NCI-H1092 (cell line): Measurements from ENCODE around the gene RAET1G.
"Not testable (repeated sequence)": the region's sequence is repeated elsewhere in the genome, so short reads cannot be mapped to it uniquely, and the experiment has no call there.

Experiments used
- DNase-seq: peaks from one replicate; lab custom pipeline; 2025; lab: John Stamatoyannopoulos, UW

Gene RAET1G

DNA sequence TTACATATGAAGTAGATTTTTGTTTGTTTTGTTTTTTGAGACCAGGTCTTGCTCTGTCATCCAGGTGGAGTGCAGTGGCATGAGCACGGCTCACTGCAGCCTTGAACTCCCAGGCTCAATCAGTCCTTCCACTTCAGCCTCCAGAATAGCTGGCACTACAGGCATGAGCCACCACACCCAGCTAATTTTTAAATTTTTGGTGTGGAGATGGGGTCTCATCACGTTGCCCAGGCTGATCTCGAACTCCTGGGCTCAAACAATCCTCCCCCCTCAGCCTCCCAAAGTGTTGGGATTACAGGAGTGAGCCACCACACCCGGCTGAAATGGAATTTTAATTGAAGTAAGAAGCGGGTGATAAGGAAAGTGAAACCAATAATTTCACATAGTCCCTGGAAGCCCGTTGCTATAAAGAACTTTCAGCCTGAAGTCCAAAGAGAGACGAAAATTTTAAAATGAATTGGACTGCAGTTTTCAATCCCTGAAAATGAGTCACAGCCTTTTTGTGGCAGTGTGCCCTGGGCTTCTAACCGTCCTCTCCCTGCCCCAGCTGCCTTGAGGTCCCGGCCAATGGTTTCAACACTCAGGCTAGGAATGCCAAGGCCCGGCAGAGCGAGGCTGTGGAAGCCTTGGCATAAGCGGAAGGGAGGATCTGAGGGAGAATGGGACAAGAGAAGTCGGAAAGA lies 25.8 kb downstream of the RAET1G start:
- DNase-seq, result no peak

DNA sequence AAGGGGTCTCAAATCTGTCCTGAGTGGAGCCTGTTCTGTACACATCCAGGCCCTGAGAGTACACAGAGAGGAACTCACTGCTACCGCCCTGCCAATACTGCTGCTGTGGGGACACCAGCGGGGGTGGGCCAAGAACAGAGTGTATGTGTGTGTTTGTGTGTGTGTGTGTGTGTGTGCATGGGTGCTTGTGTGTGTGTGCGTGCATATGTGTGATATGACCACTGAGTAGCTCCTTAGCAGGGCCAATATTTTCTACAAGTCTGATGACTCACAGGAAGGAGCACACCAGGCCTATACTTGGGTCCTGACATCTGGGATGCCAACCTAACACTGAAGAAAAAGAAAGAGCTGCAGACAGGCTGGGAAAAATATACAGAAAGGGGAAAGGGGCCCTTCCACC lies 26.4 kb downstream of the RAET1G start:
- no peak for DNase-seq

DNA sequence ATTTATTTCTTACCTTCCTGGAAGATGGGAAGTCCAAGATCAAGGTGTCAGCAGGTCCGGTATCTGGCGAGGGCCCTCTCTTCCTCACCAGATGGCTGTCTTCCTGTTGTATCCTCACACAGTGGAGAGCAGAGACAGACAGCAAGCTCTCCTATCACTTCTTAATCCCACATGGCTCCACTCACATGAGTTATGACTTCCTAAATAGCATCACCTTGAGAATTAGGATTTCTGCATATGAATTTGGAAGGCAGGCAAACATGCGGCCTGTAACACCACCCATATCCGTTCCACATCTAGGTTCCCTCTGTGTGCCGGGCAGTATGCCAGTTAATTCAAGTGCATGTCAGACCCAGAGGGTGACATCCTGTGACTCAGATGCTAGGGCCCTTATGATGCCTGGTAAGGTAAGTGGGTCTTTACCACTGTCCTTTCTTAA lies 27.1 kb downstream of the RAET1G start:
- DNase-seq, result peak; percentile 22

DNA sequence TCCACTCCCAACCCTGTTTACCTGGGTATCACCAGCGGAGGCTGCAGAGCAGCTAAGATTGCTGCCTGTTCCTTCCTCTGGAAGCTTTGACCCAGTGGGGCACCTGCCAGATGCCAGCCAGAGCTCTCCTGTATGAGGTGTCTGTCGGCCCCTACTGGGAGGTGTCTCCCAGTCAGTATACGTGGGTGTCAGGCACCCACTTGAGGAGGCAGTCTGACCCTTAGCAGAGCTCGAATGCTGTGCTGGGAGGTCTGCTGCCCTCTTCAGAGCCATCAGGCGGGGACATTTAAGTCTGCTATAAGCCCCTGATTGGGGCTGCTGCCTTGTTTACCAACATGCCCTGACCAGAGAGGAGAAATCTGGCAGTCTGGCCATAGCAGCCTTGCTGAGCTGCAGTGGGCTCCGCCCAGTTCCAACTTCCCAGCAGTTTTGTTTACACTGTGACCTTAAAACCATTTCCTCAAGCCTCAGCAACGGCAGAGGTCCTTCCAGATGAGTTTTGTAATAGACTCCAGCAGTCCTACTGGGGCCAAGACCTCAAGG lies 27.8 kb downstream of the RAET1G start:
- DNase-seq, result no peak

DNA sequence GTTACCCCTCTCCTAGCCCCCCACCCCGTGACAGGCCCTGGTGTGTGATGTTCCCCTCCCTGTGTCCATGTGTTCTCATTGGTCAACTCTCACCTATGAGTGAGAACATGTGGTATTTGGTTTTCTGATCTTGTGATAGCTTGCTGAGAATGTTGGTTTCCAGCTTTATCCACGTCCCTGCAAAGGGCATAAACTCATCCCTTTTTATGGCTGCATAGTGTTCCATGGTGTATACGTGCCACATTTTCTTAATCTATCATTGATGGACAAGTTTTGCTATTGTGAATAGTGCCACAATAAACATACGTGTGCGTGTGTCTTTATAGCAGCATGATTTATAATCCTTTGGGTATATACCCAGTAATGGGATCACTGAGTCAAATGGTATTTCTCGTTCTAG lies 31.1 kb downstream of the RAET1G start:
- not testable (repeated sequence) for DNase-seq

DNA sequence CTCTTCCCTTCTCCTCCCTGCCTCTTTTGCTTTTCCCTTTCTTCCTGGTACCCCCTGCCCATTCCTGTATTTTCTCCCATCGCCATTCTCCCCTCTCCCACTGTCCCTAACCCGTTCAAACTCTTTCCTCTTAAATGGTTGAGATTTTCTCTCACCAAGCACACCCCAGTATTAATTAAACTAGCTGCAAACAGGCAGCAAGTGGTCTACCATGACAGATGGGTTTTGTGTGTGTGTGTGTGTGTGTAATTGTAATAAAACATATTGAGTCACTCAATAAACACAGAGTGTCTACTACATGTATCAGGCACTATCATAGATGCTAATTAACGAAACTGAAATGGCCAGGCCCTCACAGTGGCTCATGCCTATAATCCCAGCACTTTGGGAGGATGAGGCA lies 31.7 kb downstream of the RAET1G start:
- no peak for DNase-seq

DNA sequence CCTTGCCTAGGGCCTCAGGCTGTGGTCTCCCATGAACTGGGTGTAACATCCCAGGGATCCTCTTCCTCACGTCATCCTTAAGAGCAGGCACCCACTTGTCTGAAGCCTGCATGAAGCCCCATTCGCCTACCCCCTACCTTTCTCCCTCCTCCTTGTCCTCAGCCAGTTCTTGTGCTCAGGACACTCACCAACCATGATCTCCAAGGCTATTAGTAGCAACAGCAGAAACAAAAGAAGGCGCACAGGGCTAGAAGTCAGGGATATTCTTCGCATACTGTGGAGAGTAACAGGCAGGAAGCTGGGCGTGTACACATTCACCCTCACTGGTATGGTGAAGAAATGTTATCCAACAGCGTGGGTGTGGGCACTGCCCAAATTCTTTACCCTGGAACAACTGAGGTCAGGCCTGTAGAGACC lies 32.3 kb downstream of the RAET1G start:
- DNase-seq, result no peak

DNA sequence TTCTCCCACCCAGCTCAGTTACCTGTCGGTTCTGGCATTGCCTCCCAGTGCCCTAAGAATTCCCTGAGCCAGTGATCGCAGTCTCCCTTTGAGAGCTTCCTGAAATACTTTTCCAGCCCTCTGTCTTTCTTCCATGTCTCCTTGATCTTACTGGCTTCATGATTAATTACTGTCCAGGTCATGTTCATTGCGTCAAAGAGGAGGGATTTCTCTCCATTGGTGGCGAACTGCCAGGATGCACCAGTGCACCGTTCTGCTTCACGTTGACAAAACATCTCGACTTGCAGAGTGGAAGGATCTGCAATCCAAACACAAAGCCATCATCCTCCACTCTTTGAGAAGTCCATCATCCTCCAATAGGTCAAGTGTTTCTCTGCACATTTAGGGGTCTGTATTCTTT lies 33.6 kb downstream of the RAET1G start:
- DNase-seq, result no peak

DNA sequence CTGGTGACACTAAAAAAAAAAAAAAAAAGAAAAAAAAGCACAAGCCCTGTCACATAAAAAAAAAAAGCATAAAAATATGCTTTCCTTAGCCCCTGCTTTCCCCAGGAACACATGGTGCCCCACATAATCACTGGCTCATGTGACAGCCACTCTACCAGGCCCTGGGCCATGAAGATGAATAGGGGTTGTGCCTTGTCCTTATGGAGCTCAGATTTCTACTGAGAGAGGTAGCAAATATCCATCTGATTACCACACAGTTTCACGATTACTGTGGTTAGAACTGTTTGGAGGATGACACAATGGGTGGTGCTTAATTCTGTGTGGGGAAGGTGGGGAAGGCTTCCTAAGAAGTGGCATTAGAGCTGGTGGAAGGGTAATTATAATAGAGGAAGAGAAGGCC lies 34.3 kb downstream of the RAET1G start:
- DNase-seq, result no peak

DNA sequence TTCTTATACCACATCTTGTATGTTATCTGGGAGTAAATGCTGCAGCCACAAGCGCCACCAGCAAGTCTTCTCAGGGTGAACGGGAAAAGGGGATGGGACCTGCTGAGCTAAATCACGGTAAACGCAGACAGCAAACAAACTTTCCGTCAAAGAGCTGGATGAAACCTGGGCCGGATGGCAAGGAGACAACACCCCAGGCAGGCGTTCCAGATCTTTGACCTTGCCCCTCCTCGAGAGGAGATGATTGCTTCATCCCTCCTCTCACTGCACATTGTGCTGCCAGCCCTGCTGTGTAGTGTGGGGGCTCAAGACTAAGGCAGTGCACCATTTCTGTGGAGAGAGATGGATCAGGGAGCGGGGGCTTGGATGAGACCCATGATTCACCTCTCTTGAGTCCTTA lies 34.8 kb downstream of the RAET1G start:
- DNase-seq, result no peak

DNA sequence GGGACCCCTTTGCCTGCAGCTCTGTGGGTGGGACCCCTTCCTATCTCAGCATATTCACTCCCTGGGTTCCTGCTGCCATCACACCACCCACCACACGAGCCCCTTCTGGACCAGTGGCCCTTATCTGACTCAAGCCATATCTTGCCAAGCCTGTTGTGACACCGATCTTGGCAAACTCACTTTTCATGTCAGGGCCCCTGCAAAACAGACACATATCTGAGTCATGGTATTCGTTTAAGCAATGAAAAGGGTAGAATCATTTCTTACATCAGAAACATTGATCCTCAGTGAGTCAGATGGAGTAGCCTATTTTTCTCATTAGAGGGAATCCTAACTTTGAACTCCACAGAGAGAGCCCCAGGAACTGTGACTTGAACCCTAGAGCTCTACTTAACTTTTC lies 35.6 kb downstream of the RAET1G start:
- DNase-seq, result no peak

DNA sequence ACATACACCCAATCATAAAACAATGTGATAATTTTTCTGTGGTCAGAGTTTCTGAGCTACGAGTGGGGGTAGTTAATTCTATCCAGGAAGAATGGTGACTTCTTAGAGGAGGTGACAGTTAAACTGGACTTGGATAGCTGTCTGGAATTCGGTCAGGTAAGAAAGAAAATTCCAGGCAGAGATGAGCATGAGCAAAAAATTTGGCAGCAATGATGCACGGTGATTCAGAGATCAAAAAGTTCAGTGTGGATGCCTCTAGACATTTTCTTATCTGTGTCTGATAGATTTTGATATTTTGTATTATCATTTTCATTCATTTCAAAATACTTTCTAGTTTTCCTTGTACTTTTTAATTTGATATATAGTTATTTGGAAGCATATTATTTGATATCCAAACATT lies 37.0 kb downstream of the RAET1G start:
- DNase-seq, result no peak

DNA sequence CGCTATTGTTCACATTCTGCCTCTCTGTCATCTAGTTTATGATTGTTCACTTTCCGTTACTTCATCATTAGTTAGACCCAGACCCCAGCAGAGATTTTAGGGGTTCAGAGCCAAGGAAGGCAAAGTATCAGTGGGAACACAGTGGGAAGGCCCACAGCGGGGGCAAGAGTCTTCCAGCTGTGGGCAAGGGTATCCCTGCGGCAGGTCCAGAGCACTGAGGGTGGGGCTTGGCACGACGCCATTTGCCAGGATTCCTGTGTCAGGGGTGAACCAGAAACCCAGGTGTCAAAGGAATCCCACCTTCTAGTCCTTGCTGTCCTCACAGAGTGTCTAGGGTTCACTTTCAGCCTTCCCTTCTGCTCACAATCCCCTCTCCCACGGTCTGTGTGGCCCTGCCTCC lies 38.3 kb downstream of the RAET1G start:
- no peak for DNase-seq

DNA sequence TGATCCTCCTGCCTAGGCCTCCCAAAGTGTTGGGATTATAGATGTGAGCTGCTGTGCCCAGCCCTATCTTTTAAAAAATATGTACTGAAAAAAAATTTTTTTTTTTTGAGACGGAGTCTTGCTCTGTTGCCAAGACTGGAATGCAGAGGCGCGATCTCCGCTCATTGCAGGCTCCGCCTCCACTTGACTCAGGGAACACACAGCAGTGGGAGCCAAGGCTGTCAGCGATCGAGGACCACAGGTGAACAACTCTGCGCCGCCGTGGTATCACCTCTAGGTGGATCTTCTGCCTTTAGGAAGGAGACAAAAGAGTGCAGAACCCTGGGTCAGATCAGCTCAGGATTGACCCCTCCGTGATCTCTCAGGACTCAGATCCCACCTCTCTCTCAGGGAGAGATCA lies 38.7 kb downstream of the RAET1G start:
- no peak for DNase-seq

DNA sequence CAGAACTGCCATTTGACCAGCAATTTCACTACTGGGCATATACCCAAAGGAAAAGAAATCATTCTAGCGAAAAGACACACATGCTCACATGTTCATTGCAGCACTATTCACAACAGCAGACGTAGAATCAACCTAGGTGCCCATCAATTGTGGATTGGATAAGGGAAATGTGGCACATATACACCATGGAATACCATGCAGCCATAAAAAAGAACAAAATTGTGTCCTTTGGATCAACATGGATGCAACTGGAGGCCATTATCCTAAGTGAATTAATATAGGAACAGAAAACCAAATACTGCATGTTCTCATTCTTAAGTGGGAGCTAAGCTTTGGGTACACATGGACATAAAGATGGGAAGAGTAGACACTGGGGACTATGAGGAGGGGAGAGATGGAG lies 41.1 kb downstream of the RAET1G start:
- DNase-seq, result no peak

DNA sequence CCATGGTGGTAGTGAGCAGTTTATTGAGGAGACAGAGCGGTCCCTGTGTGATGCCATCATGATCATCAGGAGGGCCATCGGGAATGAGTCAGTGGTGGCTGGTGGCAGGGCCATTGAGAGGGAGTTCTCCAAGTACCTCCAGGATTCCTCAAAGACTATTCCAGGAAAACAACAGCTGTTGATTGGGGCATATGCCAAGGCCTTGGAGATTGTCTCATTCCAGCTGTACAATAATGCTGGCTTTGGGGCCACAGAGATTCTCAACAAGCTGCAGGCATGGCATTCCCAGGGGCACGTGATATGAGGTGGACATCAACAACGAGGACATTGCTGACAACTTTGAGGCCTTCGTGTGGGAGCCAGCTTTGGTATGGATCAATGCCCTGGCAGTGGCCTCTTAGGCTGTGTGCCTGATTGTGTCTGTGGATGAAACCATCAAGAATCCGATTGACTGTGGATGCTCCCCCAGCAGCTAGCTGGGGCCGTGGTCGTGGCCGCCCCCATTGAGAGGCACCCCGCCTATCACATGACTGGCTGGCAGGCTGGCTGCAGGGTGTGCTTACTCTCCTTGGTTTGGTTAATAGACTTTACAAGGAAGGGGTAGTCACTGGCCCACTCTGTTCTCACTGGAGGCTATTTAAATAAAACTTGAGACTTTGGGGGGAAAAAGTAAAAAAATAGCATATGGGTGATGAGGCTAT lies 41.7 kb downstream of the RAET1G start:
- DNase-seq, result no peak

DNA sequence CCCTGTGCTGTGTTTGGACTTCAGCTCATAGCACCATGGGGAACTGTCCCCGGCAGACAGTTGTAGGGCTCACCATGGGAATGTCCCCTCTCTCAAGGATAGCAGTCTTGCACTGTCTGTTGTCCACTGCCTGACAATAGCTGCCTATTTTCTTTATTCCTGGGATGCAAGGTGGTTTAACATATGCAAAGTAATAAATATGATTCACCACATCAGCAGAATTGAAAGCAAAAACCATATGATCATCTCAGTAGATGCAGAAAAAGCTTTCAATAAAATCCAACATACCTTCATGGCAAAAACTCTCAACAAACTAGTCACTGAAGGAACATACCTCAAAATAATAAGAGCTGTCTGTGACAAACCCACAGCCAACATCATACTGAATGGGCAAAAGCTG lies 45.3 kb downstream of the RAET1G start:
- no peak for DNase-seq

DNA sequence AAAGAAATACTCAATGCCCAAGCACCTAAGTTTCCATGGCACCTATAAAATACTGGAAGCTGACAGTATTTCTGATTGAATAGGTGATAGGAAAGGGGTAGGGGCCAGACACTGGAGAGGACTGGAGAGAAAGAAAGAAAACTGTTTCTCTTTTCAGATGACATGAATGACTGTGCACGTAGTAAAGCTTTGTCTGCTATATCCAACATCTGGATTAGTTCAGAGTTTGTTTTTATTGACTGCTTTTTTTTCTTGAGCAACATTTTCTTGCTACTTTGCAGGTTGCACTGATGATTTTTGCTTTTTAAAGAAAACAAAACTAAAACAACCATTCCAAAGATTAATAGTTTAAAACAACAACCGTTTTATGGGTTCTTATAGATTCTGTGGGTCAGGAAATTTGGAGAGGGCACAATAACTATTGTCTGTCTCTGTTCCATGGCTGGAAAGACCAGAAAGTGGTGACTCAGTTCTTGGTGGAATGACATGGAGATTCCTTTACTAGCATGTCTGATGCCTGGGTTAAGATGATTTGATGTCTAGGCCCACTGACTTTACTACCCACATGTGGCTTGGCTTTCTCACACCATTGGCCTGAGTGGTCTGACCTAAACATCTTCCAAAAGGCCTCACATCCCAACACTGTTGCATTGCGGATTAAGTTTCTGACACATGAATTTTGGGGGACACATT lies 46.5 kb downstream of the RAET1G start:
- DNase-seq, result no peak

DNA sequence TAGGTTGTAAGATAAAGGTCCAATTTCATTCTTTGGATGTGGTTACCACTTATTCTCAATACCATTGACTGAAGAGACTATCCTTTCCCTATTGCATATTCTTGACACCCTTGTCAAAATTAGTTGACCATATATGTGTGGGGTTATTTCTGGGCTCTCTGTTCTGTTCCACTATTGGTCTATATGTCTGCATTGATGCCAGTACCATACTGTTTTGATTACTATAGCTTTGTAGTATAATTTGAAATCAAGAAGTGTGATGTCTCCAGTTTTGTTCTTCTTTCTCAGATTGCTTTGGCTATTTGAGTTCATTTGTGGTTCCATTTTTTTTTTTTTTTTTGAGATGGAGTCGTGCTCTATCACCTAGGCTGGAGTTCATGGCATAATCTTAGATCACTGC lies 50.7 kb downstream of the RAET1G start:
- no peak for DNase-seq

DNA sequence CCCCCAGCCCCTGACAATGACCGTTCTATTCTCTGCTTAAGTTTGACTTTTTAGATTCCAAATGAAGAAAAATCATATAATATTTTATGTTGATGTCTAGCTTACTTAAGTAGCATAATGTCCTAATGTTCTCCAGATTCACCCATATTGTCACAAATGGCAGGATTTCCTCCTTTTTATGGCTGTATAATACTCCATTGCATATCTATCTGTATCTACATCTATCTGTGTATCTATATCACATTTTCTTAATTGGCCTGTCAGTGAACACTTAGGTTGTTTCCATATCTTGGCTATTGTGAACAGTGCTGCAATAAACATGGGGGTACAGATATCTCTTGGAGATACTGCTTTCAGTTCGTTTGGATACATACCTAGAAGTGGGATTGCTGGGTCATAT lies 51.7 kb downstream of the RAET1G start:
- DNase-seq, result no peak

DNA sequence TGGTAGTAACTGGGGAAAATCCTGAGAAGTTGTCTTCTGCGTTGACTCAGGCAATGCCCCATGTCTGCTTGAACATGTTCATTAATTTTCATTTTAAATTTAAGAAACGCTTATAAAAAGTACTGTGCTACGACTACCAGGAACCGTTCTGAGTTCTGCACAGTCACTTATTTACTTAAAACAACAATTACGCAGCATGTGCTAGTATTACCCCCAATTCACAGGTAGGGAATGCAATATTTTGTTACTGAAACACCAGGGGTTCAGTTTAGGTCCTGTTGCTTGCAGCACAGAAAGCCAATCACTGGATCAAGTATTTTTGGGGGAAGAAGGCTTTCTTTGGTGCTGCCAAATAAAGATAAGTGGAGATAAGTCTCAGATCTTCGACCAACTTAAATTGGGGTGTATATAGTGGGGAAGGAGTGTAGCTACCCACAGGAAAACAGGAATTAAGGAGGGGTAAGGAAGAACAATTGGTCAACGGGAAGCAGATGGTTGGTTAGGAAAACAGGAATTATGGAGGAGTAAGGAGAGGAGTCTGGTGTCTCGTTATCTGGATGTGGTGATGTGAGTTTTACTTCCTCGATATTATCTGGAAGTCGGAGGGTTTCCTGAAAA lies 53.5 kb downstream of the RAET1G start:
- no peak for DNase-seq

DNA sequence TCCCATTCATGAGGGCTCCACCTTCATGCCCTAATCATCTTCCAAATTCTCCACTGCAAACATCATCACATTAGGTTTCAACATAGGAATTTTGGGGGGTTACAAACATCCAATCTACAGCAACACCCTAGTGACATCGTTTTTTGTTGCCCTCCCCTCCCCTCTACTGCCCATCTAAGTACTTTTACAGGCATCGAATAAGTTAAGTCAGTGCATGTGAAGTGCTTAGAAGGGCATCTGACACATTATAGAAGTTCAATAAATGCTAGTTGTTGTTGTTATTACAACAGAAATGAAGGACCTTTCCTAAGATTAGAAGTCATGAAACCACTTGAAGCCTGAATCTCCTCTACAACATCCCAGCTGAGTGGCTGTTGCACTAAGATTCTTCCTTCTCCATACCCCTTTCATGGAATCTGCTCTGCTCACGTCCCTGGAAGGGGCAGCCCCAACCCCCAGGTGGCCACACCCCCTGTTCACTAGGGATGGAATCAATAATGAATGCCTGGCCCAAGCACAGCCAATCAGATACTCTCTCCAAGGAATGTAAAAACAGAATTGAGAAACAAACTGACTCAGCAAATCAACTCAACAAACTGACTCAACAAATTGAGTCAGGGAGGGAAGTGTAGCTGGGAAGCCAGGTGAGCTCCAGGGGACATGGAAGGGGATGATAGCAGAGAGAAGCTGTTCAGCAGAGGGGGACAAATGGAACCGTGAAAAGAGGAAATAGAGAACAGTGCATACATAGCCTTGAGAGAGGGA lies 54.9 kb downstream of the RAET1G start:
- no peak for DNase-seq
